ENCODE results near the gene MRC1.
A peak's percentile ranks its signal among the peaks of the same experiment; 100 is the strongest.
"Not testable (repeated sequence)": the region's sequence is repeated elsewhere in the genome, so short reads cannot be mapped to it uniquely, and the experiment has no call there.

Gene MRC1

GRCh38 chr10:17906002-17906401 lies 96.9 kb downstream of the MRC1 start:
- DNase-seq (ENCODE audit: low spot score): no peak

DNA sequence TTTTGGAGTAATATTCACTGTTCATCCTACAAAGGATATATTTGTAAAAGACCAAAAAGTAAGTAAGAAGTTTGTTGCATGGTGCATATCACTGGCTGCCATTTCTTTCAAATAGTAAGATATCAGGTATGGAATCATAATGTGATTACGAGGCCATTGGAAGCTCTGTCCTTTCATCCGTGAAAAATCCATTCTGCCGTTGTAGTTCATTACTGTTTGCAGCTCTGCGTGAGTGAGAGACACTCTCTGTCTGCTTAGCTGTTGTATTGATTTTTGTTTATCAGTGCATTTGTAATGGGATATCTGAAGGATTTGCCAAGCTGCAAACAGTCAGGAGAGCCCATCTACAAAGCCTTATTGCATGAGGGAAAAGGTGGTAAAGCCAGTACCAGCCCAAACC lies 98.5 kb downstream of the MRC1 start:
- DNase-seq (ENCODE audit: low spot score): no peak

- peak; percentile 30 for DNase-seq (ENCODE audit: low spot score)
Measured at GRCh38 chr10:17910125-17910789, 101.1 kb downstream of the MRC1 start.

- no peak for DNase-seq (ENCODE audit: low spot score)
Measured at GRCh38 chr10:17912754-17913153, 103.6 kb downstream of the MRC1 start.

- no peak for DNase-seq (ENCODE audit: low spot score)
Measured at GRCh38 chr10:17913604-17914003, 104.5 kb downstream of the MRC1 start.

- DNase-seq (ENCODE audit: low spot score): no peak
Measured at GRCh38 chr10:17914169-17915045, 105.3 kb downstream of the MRC1 start.

GRCh38 chr10:17915181-17915580 lies 106.0 kb downstream of the MRC1 start:
- DNase-seq (ENCODE audit: low spot score): no peak

GRCh38 chr10:17918187-17918903 lies 109.2 kb downstream of the MRC1 start:
- DNase-seq (ENCODE audit: low spot score): no peak

DNA sequence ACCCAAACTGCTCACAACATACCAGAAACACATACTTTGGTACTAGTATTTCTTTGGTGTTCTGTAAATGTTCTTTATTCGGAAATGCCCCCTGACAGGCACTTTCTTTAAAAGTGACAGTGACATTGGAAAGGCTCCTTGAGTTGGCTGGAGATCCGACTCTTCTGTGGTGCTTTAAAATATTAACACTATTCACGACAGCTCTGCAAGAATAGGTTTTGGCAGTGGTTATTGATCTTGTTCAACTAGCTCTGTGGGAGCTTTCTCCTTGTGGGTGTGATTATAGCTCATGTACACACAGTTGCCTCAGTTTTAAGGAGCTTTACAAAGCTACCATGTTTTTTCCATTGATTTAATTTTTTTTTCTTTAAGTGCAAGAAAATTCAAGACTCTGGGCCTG lies 112.2 kb downstream of the MRC1 start:
- DNase-seq (ENCODE audit: low spot score): no peak

GRCh38 chr10:17923728-17924127 lies 114.6 kb downstream of the MRC1 start:
- no peak for DNase-seq (ENCODE audit: low spot score)

GRCh38 chr10:17943033-17943745 lies 134.0 kb downstream of the MRC1 start:
- DNase-seq (ENCODE audit: low spot score): no peak

GRCh38 chr10:17950269-17950668 lies 141.1 kb downstream of the MRC1 start:
- not testable (repeated sequence) for DNase-seq (ENCODE audit: low spot score)

DNA sequence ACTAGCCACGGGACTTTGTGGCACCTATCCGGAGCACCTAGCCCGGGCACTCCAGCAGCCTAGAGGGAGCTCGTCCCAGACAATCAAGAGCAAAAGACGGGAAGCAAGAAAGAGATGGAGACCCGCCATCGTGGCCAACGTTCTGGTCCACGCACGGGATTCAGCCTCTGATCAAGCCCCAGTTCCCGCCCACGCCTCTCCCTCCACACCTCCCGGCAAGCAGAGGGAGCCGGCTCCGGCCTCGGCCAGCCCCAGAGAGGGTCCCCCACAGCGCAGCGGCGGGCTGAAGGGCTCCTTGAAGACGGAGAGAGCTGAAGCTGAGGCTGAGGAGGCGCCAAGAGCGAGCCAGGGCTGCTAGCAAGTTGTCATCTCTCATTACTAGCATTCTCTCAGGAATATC lies 141.6 kb downstream of the MRC1 start:
- DNase-seq (ENCODE audit: low spot score): no peak

DNA sequence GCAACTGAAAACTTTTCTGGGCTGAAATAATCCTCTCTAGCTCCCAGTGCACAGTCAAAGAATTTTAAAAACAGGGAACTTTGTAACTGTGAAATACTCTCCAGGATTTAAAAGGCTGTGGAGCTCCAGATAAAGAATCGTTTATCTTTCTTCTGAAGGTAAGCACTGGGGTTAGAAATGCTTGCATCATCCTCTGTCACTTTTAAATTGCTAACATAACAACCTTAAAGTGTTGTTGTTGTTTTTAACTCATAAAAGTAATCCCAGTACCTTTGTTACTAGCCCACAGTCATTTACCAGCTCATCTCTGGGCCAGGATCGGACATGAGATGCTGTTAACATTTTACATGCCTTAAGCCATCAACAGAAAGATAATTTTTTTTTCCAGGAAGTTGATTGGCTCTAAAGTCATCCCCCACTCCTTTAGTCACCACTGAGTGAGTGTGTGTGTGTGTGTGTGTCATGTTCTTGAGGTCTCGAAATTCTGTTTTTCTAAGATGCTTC lies 142.8 kb downstream of the MRC1 start, which contains the start of gene SLC39A12:
Gene SLC39A12, plus strand, starts transcription at position 51 of the 504 bp plus-strand sequence. CDS start 1,359 bp downstream, outside the sequence.
- DNase-seq (ENCODE audit: low spot score): no peak

GRCh38 chr10:17954372-17954771 lies 145.2 kb downstream of the MRC1 start:
- not testable (repeated sequence) for DNase-seq (ENCODE audit: low spot score)

- DNase-seq (ENCODE audit: low spot score): no peak
Measured at GRCh38 chr10:17954861-17955260, 145.7 kb downstream of the MRC1 start.

DNA sequence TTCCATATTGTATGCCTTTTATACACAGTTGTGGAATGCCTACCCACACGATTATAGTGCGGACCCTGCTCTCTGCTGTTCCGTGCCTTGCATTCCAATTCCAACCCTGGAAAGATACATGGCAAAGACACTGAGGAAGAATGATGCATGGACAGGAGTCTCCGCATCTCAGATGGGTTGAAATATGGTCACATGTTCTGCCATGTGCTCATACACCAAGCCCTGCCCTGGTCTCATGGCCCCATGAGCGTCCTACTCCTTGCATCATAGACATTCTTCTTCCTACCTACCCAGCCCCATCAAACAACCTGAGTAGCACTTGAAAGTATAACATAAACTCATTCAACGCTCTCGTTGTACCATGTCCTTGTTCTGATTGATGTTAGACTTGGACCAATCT lies 148.9 kb downstream of the MRC1 start:
- no peak for DNase-seq (ENCODE audit: low spot score)

DNA sequence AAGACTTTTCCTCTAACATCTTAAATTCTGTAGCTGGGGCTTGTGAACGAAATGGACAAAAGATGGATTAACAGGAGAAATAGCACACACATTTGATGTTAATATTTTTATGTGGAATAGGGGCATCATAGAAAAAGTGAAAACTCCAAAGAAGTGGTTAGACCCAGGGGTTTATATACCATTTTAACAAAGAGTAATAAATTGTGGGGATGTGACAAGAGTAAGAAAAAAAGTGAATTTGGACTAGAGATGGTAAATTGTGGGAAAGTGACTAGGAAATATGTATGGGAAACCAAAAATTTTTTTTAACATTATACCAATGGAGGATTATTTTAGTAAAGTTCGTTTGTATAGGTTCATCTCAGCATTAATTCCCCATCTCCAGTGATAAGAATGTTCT lies 150.7 kb downstream of the MRC1 start:
- no peak for DNase-seq (ENCODE audit: low spot score)

Data from activated CD4-positive, alpha-beta T cell treated with anti-CD3 and anti-CD28 coated beads, Interleukin-2, Interleukin-4, amounts not matched to agents 100 ng/mL and 50 ng/mL, durations not matched to agents 16 hours and 8 hours (primary cell).